HEK293 (cell line): Measurements from ENCODE around the gene YY1AP1.

ENCODE experiments used
- REST ChIP-seq: fragments of 450-650 bp; formaldehyde crosslinking; IDR thresholded peaks from 2 replicates; pipeline ENCODE4 v1.5.1; 2016; ENCODE audit warnings: missing biosample characterization, missing genetic modification characterization
- SETDB1 ChIP-seq: IDR thresholded peaks from one replicate; pipeline ENCODE4 v1.6.1; 2017; ENCODE audit warnings: mild to moderate bottlenecking, low read length, moderate library complexity, mixed read lengths; ENCODE audit not compliant: insufficient read length
- TRIM28 ChIP-seq: IDR thresholded peaks from 2 replicates; pipeline ENCODE4 v1.6.1; 2011; ENCODE audit warnings: low read length, control low read depth, borderline replicate concordance
- ZNF274 ChIP-seq, 2 experiments: fragments of 200-500 bp in 1 of 2; fragments of 450-650 bp in 1 of 2; sonication (Bioruptor generic) in 1 of 2; formaldehyde crosslinking in 1 of 2; IDR thresholded peaks; 2 replicates each; pipeline versions ENCODE4 v1.5.1 to v1.6.1; 2014 to 2016; ENCODE audit warnings: borderline replicate concordance in 1 of 2, inconsistent platforms in 1 of 2, low read length in 1 of 2, missing biosample characterization in 1 of 2, missing genetic modification characterization in 1 of 2
- ZNF311 ChIP-seq: fragments of 450-650 bp; formaldehyde crosslinking; IDR thresholded peaks from 2 replicates; pipeline ENCODE4 v1.5.1; 2017; ENCODE audit warnings: missing biosample characterization, missing genetic modification characterization, borderline replicate concordance
- ZNF621 ChIP-seq: fragments of 450-650 bp; formaldehyde crosslinking; IDR thresholded peaks from 2 replicates; pipeline ENCODE4 v1.5.1; 2017; ENCODE audit warnings: missing biosample characterization, missing genetic modification characterization
- ZNF624 ChIP-seq: fragments of 450-650 bp; formaldehyde crosslinking; IDR thresholded peaks from 2 replicates; pipeline ENCODE4 v1.5.1; 2017; ENCODE audit warnings: missing biosample characterization, missing genetic modification characterization
- ZSCAN18 ChIP-seq: fragments of 450-650 bp; formaldehyde crosslinking; IDR thresholded peaks from 2 replicates; pipeline ENCODE4 v1.5.1; 2016; ENCODE audit warnings: missing biosample characterization, missing genetic modification characterization
- ZXDB ChIP-seq: fragments of 450-650 bp; formaldehyde crosslinking; IDR thresholded peaks from 2 replicates; pipeline ENCODE4 v1.5.1; 2016; ENCODE audit warnings: missing biosample characterization, missing genetic modification characterization
- TF ChIP-seq, protein P1 (sequence below): fragments of 450-650 bp; formaldehyde crosslinking; IDR thresholded peaks from 2 replicates; pipeline ENCODE4 v1.5.1; 2016; ENCODE audit warnings: missing biosample characterization, missing genetic modification characterization
- TF ChIP-seq, protein P2 (sequence below): fragments of 450-650 bp; formaldehyde crosslinking; IDR thresholded peaks from 2 replicates; pipeline ENCODE4 v1.5.1; 2017; ENCODE audit warnings: missing biosample characterization, missing genetic modification characterization
- TF ChIP-seq, protein P3 (sequence below): fragments of 450-650 bp; formaldehyde crosslinking; IDR thresholded peaks from 2 replicates; pipeline ENCODE4 v1.5.1; 2016; ENCODE audit warnings: missing biosample characterization, missing genetic modification characterization
- TF ChIP-seq, protein P4 (sequence below): fragments of 450-650 bp; formaldehyde crosslinking; IDR thresholded peaks from 2 replicates; pipeline ENCODE4 v1.5.1; 2017; ENCODE audit warnings: missing biosample characterization, missing genetic modification characterization

GRCh38 chr1:155678027-155678426 is 10.5 kb downstream of the YY1AP1 start:
- TF ChIP-seq ZNF311 = no peak
- TF ChIP-seq ZNF621 (tag by site-specific recombination) = no peak
- TF ChIP-seq, protein P1, sequence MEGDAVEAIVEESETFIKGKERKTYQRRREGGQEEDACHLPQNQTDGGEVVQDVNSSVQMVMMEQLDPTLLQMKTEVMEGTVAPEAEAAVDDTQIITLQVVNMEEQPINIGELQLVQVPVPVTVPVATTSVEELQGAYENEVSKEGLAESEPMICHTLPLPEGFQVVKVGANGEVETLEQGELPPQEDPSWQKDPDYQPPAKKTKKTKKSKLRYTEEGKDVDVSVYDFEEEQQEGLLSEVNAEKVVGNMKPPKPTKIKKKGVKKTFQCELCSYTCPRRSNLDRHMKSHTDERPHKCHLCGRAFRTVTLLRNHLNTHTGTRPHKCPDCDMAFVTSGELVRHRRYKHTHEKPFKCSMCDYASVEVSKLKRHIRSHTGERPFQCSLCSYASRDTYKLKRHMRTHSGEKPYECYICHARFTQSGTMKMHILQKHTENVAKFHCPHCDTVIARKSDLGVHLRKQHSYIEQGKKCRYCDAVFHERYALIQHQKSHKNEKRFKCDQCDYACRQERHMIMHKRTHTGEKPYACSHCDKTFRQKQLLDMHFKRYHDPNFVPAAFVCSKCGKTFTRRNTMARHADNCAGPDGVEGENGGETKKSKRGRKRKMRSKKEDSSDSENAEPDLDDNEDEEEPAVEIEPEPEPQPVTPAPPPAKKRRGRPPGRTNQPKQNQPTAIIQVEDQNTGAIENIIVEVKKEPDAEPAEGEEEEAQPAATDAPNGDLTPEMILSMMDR (tag by site-specific recombination) = no peak
- TF ChIP-seq REST = no peak
- TF ChIP-seq ZSCAN18 (tag by site-specific recombination) = no peak
- TF ChIP-seq, protein P2, sequence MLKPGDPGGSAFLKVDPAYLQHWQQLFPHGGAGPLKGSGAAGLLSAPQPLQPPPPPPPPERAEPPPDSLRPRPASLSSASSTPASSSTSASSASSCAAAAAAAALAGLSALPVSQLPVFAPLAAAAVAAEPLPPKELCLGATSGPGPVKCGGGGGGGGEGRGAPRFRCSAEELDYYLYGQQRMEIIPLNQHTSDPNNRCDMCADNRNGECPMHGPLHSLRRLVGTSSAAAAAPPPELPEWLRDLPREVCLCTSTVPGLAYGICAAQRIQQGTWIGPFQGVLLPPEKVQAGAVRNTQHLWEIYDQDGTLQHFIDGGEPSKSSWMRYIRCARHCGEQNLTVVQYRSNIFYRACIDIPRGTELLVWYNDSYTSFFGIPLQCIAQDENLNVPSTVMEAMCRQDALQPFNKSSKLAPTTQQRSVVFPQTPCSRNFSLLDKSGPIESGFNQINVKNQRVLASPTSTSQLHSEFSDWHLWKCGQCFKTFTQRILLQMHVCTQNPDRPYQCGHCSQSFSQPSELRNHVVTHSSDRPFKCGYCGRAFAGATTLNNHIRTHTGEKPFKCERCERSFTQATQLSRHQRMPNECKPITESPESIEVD (tag by site-specific recombination) = no peak
- no peak for TF ChIP-seq TRIM28
- TF ChIP-seq ZXDB (tag by site-specific recombination) = no peak
- no peak for TF ChIP-seq ZNF624 (tag by site-specific recombination)
- no peak for TF ChIP-seq SETDB1
- no peak for TF ChIP-seq ZNF274 (IDR thresholded peaks at IDR 0.05; ENCODE audit: low read length)
- no peak for TF ChIP-seq ZNF274 (tag by site-specific recombination; IDR thresholded peaks at IDR 0.05; ENCODE audit: borderline replicate concordance)
- TF ChIP-seq, protein P3, sequence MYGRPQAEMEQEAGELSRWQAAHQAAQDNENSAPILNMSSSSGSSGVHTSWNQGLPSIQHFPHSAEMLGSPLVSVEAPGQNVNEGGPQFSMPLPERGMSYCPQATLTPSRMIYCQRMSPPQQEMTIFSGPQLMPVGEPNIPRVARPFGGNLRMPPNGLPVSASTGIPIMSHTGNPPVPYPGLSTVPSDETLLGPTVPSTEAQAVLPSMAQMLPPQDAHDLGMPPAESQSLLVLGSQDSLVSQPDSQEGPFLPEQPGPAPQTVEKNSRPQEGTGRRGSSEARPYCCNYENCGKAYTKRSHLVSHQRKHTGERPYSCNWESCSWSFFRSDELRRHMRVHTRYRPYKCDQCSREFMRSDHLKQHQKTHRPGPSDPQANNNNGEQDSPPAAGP (tag by site-specific recombination) = no peak
- TF ChIP-seq, protein P4, sequence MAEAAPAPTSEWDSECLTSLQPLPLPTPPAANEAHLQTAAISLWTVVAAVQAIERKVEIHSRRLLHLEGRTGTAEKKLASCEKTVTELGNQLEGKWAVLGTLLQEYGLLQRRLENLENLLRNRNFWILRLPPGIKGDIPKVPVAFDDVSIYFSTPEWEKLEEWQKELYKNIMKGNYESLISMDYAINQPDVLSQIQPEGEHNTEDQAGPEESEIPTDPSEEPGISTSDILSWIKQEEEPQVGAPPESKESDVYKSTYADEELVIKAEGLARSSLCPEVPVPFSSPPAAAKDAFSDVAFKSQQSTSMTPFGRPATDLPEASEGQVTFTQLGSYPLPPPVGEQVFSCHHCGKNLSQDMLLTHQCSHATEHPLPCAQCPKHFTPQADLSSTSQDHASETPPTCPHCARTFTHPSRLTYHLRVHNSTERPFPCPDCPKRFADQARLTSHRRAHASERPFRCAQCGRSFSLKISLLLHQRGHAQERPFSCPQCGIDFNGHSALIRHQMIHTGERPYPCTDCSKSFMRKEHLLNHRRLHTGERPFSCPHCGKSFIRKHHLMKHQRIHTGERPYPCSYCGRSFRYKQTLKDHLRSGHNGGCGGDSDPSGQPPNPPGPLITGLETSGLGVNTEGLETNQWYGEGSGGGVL (tag by site-specific recombination) = no peak
